OCI-M2 (cell line): Measurements from ENCODE around the gene MRTFB.
"Not testable (repeated sequence)": the region's sequence is repeated elsewhere in the genome, so short reads cannot be mapped to it uniquely, and the experiment has no call there.

ENCODE experiments used
- DNase-seq: peaks from one replicate; lab custom pipeline; 2025; ENCODE audit not compliant: unreplicated experiment; lab: John Stamatoyannopoulos, UW

Gene MRTFB

GRCh38 chr16:14070877-14071575 is at the start of gene MRTFB:
TSS of gene MRTFB (plus strand) at chr16:14071319. CDS start at chr16:14140607, 69,288 bp downstream.
- no peak for DNase-seq

GRCh38 chr16:14023526-14023925 is 47.6 kb upstream of the MRTFB start:
- DNase-seq = not testable (repeated sequence)

GRCh38 chr16:14024283-14024682 is 46.8 kb upstream of the MRTFB start:
- DNase-seq = no peak

- no peak for DNase-seq
Measured at GRCh38 chr16:14026572-14027285, 44.4 kb upstream of the MRTFB start.

GRCh38 chr16:14028202-14028601 is 42.9 kb upstream of the MRTFB start:
- no peak for DNase-seq

- no peak for DNase-seq
Measured at GRCh38 chr16:14029658-14030057, 41.5 kb upstream of the MRTFB start.

- DNase-seq = no peak
Measured at GRCh38 chr16:14035092-14035491, 36.0 kb upstream of the MRTFB start.

GRCh38 chr16:14036889-14037288 is 34.2 kb upstream of the MRTFB start:
- no peak for DNase-seq

GRCh38 chr16:14037960-14038359 is 33.2 kb upstream of the MRTFB start:
- DNase-seq = no peak

GRCh38 chr16:14041164-14041563 is 30.0 kb upstream of the MRTFB start:
- DNase-seq = no peak

GRCh38 chr16:14042706-14043105 is 28.4 kb upstream of the MRTFB start:
- DNase-seq = no peak

- DNase-seq = no peak
Measured at GRCh38 chr16:14043278-14043677, 27.8 kb upstream of the MRTFB start.

GRCh38 chr16:14043793-14044192 is 27.3 kb upstream of the MRTFB start:
- no peak for DNase-seq

- not testable (repeated sequence) for DNase-seq
Measured at GRCh38 chr16:14047121-14047859, 23.8 kb upstream of the MRTFB start.

- no peak for DNase-seq
Measured at GRCh38 chr16:14050291-14051027, 20.7 kb upstream of the MRTFB start.

GRCh38 chr16:14051103-14051729 is 19.9 kb upstream of the MRTFB start:
- no peak for DNase-seq

GRCh38 chr16:14056970-14057369 is 14.1 kb upstream of the MRTFB start:
- DNase-seq = no peak

- no peak for DNase-seq
Measured at GRCh38 chr16:14057878-14058382, 13.2 kb upstream of the MRTFB start.

GRCh38 chr16:14061732-14062259 is 9.3 kb upstream of the MRTFB start:
- no peak for DNase-seq

- no peak for DNase-seq
Measured at GRCh38 chr16:14062261-14062660, 8.9 kb upstream of the MRTFB start.
